AG04449 (cell line): ENCODE results near the gene MAP3K19.

Experiments
- CTCF ChIA-PET: fragments of 350-600 bp; formaldehyde crosslinking; extraction: SDS; loops from one replicate; lab custom pipeline; 2021; ENCODE audit warnings: antibody characterized with exemption; lab: Yijun Ruan, JAX
- POLR2A ChIA-PET: fragments of 400-600, 350-600 bp; formaldehyde crosslinking; extraction: SDS; loops from one replicate; lab custom pipeline; 2020; ENCODE audit warnings: antibody characterized with exemption, inconsistent platforms; lab: Yijun Ruan, JAX
- DNase-seq: peaks from one replicate; pipeline ENCODE4 v3.0.0-alpha.2; 2010; ENCODE audit warnings: low read depth, low spot score
- H3K4me3 ChIP-seq: 2 replicates; pipeline ENCODE4 v1.5.1; 2011; ENCODE audit warnings: low read depth, mild to moderate bottlenecking, control low read depth, low read length
- TF ChIP-seq, protein P1 (sequence below): IDR thresholded peaks from one replicate; pipeline ENCODE4 v1.5.1; 2011; ENCODE audit warnings: mild to moderate bottlenecking, moderate library complexity, low read length, control low read depth, inconsistent platforms; ENCODE audit not compliant: insufficient read depth; ENCODE audit errors: missing control alignments

Gene MAP3K19

DNA sequence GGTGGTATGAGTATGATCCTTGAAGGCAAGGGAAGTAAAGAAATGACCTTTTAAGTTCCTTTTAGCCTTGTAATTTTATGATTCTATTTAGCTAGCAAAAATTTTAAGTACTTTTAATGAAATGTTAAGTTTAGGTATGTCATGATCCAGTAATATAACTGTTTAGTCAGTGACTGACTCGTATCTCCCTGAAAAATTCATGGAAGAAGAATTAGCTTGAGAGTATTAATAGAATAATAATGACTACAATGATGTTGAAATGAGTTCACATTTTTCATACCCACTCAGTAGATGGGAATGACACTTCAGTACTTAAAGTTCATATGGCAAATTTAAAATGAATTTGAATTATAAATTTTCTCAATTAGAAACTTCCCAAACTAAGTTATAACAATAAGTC lies 19.5 kb upstream of the MAP3K19 start:
- H3K4me3 ChIP-seq = no peak overlapping the region
- ChIA-PET CTCF (interaction anchor here (1.4 kb wide), 1 partner anchor 9 kb away, joined by 4 read pairs; no protein-coding TSS in a partner anchor), POLR2A (interaction anchor here (0.5 to 1.1 kb wide), 2 partner anchors 12 to 15 kb away, joined by 3 to 4 read pairs; no protein-coding TSS in a partner anchor)
- TF ChIP-seq, protein P1, sequence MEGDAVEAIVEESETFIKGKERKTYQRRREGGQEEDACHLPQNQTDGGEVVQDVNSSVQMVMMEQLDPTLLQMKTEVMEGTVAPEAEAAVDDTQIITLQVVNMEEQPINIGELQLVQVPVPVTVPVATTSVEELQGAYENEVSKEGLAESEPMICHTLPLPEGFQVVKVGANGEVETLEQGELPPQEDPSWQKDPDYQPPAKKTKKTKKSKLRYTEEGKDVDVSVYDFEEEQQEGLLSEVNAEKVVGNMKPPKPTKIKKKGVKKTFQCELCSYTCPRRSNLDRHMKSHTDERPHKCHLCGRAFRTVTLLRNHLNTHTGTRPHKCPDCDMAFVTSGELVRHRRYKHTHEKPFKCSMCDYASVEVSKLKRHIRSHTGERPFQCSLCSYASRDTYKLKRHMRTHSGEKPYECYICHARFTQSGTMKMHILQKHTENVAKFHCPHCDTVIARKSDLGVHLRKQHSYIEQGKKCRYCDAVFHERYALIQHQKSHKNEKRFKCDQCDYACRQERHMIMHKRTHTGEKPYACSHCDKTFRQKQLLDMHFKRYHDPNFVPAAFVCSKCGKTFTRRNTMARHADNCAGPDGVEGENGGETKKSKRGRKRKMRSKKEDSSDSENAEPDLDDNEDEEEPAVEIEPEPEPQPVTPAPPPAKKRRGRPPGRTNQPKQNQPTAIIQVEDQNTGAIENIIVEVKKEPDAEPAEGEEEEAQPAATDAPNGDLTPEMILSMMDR = no peak
- DNase-seq = no peak

GRCh38 chr2:135064149-135064548 lies 16.9 kb upstream of the MAP3K19 start:
- POLR2A ChIA-PET = no interaction called here
- no peak for DNase-seq
- H3K4me3 ChIP-seq = no peak overlapping the region
- CTCF ChIA-PET = no interaction called here
- TF ChIP-seq, protein P1 = no peak

DNA sequence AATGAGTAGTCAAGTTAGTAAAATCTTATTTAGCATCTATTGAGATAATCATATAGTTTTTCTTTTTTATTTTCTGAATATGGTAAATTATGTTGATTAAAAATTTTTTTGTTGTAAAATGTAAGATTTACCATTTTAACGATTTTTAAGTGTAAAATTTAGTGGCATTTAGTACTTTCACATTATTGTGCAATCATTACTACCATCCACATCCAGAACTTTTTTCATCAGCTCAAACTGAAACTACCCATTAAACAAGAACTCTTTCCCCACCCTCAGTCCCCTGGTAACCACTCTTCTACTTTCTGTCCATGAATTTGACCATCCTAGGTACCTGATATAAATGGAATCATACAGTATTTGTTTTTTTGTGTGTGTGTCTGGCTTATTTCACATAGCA lies 16.0 kb upstream of the MAP3K19 start:
- ChIA-PET POLR2A (no interaction called here), CTCF (no interaction called here)
- no peak overlapping the region for H3K4me3 ChIP-seq
- DNase-seq = no peak
- TF ChIP-seq, protein P1 = no peak

- POLR2A ChIA-PET = no interaction called here
- DNase-seq = no peak
- no peak overlapping the region for H3K4me3 ChIP-seq
- TF ChIP-seq, protein P1 = no peak
- CTCF ChIA-PET = no interaction called here
Observed at GRCh38 chr2:135059577-135059976, 12.3 kb upstream of the MAP3K19 start.

GRCh38 chr2:135056790-135057189 lies 9.5 kb upstream of the MAP3K19 start:
- DNase-seq = no peak
- ChIA-PET CTCF (no interaction called here), POLR2A (no interaction called here)
- H3K4me3 ChIP-seq = no peak overlapping the region
- TF ChIP-seq, protein P1 = no peak

DNA sequence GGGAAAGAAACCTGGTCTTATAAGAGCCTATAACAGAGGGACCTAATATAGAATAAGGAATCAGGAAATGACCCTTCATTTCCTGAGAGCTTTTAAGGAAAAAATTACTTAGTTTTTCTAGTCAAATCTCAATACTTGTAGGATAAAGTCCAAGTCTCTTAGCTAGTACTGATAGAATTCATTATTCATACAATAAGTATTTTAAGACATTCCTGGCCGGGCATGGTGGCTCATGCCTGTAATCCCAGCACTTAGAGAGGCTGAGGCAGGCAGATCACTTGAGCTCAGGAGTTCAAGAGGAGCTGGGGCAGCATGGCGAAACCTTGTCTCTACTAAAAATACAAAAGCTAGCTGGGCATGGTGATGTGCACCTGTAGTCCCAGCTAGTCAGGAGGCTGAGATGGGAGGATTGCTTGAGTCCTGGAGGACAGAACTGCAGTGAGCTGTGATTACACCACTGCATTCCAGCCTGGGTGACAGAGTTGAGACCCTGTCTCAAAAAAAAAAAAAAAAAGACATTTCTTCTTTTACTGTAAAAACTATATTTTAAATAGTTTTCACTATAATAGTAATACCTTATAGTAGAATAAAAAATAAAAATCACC lies 8.0 kb upstream of the MAP3K19 start:
- ChIA-PET POLR2A (interaction anchor here (1.1 kb wide), 1 partner anchor 12 kb away, joined by 4 read pairs; no protein-coding TSS in a partner anchor), CTCF (no interaction called here)
- DNase-seq = no peak
- H3K4me3 ChIP-seq = no peak overlapping the region; the same call in 1 of the 2 replicates
- TF ChIP-seq, protein P1 = no peak
